GM18499 (cell line): Measurements from ENCODE around the gene CAPN15.

ENCODE experiments used
- ATAC-seq: cut with Tn5 transposase; IDR thresholded peaks from one replicate; pipeline ENCODE4 v1.9.1; 2021; ENCODE audit warnings: moderate number of reproducible peaks; ENCODE audit not compliant: insufficient read depth, unreplicated experiment

The CAPN15 gene

GRCh38 chr16:540645-541340 lies 13.3 kb downstream of the CAPN15 start:
- ATAC-seq: no peak

- no peak for ATAC-seq
Measured at GRCh38 chr16:543301-544164, 16.0 kb downstream of the CAPN15 start.

- no peak for ATAC-seq
Measured at GRCh38 chr16:544517-544916, 17.0 kb downstream of the CAPN15 start.

GRCh38 chr16:546909-547770 lies 19.6 kb downstream of the CAPN15 start:
- no peak for ATAC-seq

GRCh38 chr16:548586-548985 lies 21.1 kb downstream of the CAPN15 start:
- ATAC-seq: no peak

- ATAC-seq: no peak
Measured at GRCh38 chr16:549544-550263, 22.2 kb downstream of the CAPN15 start.

GRCh38 chr16:551210-551609 lies 23.7 kb downstream of the CAPN15 start:
- no peak for ATAC-seq

- ATAC-seq: no peak
Measured at GRCh38 chr16:552171-552570, 24.7 kb downstream of the CAPN15 start.

- ATAC-seq: no peak
Measured at GRCh38 chr16:553601-554296, 26.2 kb downstream of the CAPN15 start.

- ATAC-seq: no peak
Measured at GRCh38 chr16:554297-554621, 26.7 kb downstream of the CAPN15 start.

- ATAC-seq: no peak
Measured at GRCh38 chr16:554640-555365, 27.3 kb downstream of the CAPN15 start.

- ATAC-seq: no peak
Measured at GRCh38 chr16:555528-556473, 28.3 kb downstream of the CAPN15 start.

- no peak for ATAC-seq
Measured at GRCh38 chr16:556474-557173, 29.1 kb downstream of the CAPN15 start.

GRCh38 chr16:557463-558297 lies 30.2 kb downstream of the CAPN15 start:
- no peak for ATAC-seq

GRCh38 chr16:558298-559020 lies 30.9 kb downstream of the CAPN15 start:
- no peak for ATAC-seq

- ATAC-seq: no peak
Measured at GRCh38 chr16:559021-559380, 31.5 kb downstream of the CAPN15 start.
